GDM1 (cell line): ENCODE results near the gene SPTB.
"Not testable (repeated sequence)": the region's sequence is repeated elsewhere in the genome, so short reads cannot be mapped to it uniquely, and the experiment has no call there.

Source experiments
- DNase-seq: peaks from one replicate; lab custom pipeline; 2025; lab: John Stamatoyannopoulos, UW

Gene SPTB

DNA sequence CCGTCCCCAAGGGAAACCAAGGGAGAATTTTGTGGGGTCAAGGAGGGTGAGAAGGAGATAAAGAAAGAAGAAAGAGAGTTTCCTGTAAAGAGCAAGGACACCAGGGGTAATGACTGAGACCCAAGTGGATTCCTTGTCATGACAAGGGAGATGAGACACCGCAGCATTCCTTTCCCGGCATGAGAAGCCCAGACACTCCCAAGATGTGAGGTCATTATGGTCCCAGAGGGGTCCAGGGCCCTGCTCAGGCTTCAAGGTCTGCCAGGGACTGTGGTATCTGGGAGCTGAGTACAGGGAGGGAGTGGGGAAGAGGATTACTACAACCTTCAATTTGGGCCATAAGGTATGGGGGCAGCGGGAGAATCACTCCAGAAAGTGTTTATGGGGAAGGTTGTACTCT is 58.1 kb downstream of the SPTB start:
- no peak for DNase-seq

GRCh38 chr14:64818151-64818550 is 61.6 kb downstream of the SPTB start:
- DNase-seq, result no peak

DNA sequence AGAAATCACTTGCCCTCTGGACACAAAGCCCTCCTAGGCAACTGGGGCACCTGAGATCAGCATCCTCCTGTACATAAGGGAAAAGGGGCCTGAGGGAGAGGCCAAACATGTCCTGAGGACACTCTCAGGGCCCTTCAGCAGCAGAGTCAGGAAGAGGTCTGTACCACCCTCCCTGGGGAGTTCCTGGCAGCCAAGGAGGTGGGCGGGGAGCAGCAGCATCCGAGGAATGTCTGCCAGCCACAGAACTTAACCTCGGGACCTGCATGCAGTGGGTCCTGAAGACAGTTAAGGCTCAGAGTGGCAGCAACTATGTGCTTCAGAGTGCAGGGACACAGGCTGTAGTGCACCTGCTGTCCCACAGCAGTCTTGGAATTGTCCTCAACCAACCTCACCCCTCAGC is 62.1 kb downstream of the SPTB start:
- no peak for DNase-seq

- DNase-seq, result no peak
Observed at GRCh38 chr14:64816221-64816783, 63.4 kb downstream of the SPTB start.

DNA sequence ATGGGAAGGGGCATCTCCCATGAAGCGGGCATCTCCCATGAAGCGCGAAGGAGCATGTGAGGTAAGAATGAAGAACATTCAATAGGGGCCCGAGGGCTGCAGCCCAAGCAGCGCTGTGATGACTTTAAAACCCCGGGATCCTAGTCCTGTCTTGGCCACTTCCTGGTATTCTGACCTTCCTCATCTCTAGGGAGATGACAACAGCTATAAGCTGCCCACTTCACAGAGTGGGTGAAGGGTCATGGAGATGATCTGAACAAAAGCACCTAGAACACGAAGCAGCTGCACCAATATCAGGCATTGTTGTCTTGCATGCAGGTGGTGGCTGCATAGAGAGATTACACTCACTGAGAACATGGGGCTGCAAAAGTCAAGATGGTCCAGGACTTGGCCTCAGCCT is 64.5 kb downstream of the SPTB start:
- DNase-seq, result no peak

DNA sequence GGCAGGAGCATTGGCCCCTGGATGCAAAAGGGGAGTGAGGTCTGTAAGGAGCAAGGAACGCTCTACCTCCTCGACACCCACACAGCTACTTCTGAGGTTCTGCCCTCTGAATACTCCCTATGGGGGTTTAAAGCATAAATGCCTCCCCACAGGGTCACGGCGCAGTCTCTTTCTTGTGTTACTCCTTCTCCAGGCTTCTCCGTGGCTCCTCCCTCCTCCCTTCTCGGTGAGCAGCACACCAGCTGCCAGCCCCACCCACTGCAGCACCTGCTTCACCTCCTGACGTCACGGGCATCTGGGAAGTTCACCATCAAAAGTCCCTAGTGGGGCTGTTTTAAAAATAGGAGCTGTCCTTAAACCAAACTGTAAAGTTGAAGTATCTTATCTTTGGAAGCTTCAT is 67.3 kb downstream of the SPTB start:
- DNase-seq, result no peak

DNA sequence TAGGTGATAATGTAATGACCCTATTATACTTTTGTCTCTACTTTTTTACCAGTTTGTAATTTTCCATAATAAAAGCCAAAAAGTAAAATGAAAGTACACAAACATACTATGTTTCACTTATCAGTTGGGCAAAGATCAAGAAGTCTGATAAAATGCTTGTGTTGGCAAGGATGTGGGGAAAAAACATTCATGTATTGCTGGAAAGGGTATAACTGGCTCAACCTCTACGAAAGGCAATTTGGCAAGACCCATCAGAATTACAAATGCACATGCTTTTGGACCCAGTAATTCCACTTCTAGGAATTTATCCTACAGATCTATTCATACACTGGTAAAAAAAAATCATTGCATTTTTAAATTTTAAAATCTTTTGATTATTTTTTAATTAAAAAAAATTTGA is 68.0 kb downstream of the SPTB start:
- no peak for DNase-seq

- no peak for DNase-seq
Observed at GRCh38 chr14:64808449-64808848, 71.3 kb downstream of the SPTB start.

DNA sequence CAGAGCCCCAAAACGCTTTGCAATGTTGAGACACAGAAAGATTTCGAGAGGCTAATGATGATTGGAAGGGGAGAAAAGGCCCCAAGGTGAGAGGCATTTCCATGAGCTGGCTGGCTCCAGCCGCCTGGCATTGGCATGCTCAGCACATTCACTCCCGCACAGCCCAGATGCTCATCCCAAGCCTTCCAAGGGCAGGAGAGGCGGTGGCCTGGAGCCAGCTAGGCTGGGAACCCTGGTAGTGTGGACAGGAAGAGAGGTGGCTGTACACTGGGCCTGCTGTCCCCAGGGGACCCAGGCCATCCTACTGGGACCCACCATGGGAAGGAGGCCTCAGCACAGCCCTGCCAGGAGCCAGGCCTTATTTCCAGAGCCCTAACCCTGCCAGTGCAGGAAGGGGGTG is 72.2 kb downstream of the SPTB start:
- DNase-seq, result no peak

- DNase-seq, result no peak
Observed at GRCh38 chr14:64806862-64807495, 72.7 kb downstream of the SPTB start.

- no peak for DNase-seq
Observed at GRCh38 chr14:64806202-64806861, 73.4 kb downstream of the SPTB start.

DNA sequence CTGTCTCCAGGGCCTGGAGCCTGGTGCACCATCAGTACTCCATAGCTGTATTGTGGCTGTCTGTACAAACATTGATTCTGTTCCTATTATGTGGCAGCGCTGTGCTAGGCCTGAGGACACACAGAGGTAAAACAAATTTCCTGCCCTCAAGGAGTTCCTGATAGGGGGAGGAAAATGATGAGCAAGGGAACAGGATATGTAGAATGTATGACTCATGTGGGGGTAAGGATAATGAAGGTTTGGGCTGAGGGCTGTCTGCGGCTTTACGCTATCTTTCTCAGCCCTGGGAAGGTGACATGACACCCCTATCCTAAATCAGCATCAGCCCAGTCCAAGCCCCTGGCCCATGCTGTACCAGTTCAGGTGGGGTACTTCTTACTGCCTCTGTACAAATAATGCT is 74.1 kb downstream of the SPTB start:
- DNase-seq, result not testable (repeated sequence)

- no peak for DNase-seq
Observed at GRCh38 chr14:64804754-64805260, 74.9 kb downstream of the SPTB start.

GRCh38 chr14:64801800-64802199 is 77.9 kb downstream of the SPTB start:
- DNase-seq, result no peak

DNA sequence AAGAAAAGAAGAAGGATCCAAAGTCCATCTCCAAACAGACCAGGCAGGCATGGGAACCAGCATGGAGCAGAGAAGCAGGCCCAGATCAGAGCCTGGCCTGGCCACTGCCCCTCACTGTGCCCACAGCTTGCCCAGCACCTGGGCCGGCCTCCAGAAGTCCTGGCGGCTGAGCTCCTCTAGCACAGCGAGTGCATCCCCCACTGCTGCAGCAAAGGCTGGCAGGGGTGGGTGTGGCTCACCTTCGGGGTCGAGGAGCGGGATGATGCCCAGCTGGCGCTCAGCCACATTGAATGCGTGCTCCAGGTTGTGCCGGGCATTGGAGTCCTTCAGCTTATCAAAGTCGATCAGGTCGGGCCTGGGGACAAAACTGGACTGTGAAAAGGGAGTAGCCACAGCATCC is 78.7 kb downstream of the SPTB start:
- no peak for DNase-seq

DNA sequence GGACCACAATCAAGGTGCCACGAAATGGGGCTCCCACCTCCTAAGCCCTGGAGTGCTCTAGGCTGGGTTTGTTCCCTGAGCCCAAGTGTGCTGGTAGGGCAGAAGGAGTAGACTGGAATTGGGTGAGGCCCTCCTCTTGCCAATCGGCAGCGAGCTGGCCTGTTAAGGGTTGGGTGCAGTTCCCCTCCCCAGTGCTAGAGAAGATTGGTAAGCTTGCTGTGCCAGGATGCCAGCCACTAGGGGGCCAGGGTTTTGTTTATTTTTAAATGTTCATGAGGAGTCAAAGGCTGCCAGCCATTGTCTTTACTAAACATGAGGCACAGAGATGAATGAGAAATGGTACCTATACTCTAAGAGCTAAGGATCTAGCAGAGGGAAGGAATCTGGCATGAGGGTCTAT is 79.7 kb downstream of the SPTB start:
- no peak for DNase-seq

- DNase-seq, result no peak
Observed at GRCh38 chr14:64799555-64799954, 80.2 kb downstream of the SPTB start.

DNA sequence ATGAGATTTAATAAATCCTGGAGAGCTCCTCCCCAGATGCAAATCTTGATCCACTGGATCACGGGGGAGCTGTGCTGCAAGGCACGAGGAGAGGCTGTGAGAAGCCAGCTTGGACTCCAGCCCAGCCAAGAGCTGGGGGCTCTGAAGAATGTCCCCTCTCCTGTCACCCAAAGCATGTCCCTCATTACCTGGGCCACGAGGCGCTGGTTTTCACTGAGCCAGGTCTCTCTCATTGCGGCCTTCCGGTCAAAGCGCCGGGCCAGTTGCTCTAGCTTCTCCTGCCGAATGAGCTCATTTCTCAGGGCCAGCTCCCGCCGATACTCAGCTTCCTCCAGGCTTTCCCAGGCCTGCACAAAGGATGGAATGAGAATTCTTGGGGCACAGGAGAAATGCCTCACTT is 83.3 kb downstream of the SPTB start:
- DNase-seq, result no peak

DNA sequence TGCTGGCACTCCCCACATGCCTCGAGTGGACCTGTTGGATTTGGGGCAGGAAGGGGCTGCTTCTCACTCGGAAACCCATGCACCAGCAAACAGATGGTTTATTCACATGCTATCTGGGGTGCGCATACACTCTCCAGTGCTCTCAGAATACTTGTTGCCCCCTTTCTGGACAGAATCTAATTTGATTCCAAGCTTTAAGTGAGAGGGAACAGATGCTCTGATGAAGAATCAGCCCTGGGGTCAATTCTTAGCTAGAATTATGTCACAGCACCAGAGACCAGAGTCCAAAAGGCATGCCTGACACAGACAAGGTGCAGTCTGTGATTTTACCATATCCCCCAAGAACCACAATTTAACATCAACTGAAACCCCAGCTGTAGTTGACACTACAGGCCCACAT is 83.8 kb downstream of the SPTB start:
- DNase-seq, result no peak

DNA sequence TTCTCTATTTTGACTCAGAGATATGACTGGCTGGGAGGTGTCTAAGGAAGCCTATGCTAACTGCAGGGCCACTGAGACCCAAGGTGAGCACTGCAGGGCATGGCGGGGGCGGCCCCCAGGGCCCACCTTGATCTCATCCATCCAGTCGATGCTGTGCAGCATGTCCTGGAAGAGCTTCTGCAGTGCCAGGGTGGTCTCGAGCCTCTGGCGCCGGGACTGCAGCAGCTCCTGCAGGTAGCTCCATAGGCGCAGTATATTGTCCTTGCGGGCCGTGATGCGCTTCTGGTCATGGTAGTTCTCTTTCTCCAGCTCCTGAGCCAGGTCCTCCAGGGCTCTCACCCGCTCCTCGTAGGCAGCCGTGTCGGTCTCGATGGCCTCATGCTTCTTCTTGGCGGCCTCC is 84.5 kb downstream of the SPTB start:
- DNase-seq, result no peak

DNA sequence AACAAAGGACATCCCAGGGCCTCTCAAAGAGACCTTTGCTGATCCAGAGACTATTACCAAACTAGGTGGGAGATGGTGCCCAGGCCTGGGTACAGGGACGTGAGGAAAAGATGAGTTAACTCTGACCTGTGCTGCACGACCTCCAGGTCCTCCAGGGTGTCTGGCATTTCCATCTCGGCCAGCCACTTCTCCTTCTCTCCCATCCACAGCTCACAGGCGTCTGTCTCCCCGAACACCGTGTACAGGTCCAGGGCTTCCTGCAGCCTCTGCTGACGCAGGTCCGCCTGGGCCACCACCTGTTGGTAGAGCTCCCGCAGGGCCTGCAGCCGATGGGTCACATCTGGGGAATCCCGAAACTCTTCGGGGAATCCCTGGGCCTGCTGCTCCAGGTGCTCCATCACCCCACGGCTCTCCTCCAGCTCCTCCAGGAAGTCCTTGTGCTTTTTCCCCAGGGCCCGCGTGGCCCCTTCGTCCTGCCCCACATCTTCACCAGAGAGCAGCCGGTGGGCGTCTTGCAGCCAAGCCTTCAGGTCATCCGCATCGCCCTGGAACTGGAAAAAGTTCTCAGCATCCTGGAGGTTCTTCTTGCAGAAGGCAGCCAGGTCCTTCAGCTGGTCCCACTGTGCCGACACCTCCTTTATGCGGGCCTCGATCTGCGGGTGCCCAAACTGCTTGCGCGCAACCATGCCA is 86.7 kb downstream of the SPTB start:
- DNase-seq, result no peak

GRCh38 chr14:64792231-64792630 is 87.5 kb downstream of the SPTB start:
- DNase-seq, result no peak

GRCh38 chr14:64790478-64790877 is 89.2 kb downstream of the SPTB start:
- no peak for DNase-seq
